ENCODE data around the gene AMH. TPM values are rescaled to one million over a fixed set of nuclear protein-coding genes. Genes with fewer than 3 reads are reported as not detected.

The AMH gene
- total RNA-seq, 1 donor from 2014 or later, result 5.1 TPM

- DNase-seq (ENCODE audit: low spot score), result no peak
Observed at GRCh38 chr19:2221250-2221831, 27.8 kb upstream of the AMH start.

GRCh38 chr19:2221918-2222317, 27.2 kb upstream of the AMH start:
- no peak for DNase-seq (ENCODE audit: low spot score)

DNA sequence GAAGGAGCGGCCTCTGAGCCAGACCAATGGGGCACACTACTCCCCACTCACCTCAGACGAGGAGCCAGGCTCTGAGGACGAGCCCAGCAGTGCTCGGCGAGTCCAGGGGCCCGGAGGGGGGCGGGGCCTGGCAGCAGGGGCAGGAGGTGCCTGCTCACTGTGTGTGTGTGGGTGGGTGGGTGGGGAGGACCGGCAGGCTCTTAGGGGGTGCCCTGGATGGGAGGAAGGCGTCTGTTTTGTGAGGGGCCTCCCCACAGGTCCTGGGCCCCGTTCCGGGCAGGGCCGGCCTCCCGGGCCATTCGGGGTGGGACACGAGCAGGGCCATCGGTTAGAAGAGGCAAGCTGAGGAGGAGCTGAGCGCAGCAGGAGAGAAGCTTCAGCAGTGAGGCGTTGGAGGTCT, 25.7 kb upstream of the AMH start:
- DNase-seq (ENCODE audit: low spot score), result no peak

GRCh38 chr19:2223959-2224358, 25.2 kb upstream of the AMH start:
- DNase-seq (ENCODE audit: low spot score), result no peak

- no peak for DNase-seq (ENCODE audit: low spot score)
Observed at GRCh38 chr19:2224754-2225349, 24.3 kb upstream of the AMH start.

- DNase-seq (ENCODE audit: low spot score), result no peak
Observed at GRCh38 chr19:2225415-2226050, 23.6 kb upstream of the AMH start.

DNA sequence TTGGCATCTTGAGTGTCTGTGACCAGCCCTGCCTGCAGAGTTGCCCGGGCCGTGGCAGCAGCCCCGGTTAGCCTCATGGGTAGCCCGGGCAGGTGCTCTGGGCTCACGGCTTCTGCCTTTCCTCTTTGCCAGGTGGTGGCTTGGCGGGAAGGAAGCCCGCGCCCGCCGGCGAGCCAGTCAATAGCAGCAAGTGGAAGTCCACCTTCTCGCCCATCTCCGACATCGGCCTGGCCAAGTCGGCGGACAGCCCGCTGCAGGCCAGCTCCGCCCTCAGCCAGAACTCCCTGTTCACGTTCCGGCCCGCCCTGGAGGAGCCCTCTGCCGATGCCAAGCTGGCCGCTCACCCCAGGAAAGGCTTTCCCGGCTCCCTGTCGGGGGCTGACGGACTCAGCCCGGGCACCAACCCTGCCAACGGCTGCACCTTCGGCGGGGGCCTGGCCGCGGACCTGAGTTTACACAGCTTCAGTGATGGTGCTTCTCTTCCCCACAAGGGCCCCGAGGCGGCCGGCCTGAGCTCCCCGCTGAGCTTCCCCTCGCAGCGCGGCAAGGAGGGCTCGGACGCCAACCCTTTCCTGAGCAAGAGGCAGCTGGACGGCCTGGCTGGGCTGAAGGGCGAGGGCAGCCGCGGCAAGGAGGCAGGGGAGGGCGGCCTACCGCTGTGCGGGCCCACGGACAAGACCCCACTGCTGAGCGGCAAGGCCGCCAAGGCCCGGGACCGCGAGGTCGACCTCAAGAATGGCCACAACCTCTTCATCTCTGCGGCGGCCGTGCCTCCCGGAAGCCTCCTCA, 22.9 kb upstream of the AMH start:
- DNase-seq (ENCODE audit: low spot score), result no peak

DNA sequence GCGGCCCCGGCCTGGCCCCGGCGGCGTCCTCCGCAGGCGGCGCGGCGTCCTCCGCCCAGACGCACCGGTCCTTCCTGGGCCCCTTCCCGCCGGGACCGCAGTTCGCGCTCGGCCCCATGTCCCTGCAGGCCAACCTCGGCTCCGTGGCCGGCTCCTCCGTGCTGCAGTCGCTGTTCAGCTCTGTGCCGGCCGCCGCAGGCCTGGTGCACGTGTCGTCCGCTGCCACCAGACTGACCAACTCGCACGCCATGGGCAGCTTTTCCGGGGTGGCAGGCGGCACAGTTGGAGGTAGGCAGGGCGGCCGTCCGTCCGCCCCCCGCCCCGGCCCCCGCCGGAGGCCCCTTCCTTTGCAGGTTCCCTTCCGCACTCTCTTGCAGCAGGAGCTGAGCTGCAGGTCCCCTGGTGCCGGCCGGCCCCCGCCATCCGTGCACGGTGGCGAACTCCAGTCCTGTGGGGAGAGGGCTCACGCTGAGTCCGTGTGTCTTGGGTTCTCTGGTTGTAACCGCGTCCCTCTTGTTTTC, 22.2 kb upstream of the AMH start:
- DNase-seq (ENCODE audit: low spot score), result no peak

GRCh38 chr19:2227415-2228156, 21.5 kb upstream of the AMH start:
- no peak for DNase-seq (ENCODE audit: low spot score)

- no peak for DNase-seq (ENCODE audit: low spot score)
Observed at GRCh38 chr19:2228157-2229030, 20.7 kb upstream of the AMH start.

DNA sequence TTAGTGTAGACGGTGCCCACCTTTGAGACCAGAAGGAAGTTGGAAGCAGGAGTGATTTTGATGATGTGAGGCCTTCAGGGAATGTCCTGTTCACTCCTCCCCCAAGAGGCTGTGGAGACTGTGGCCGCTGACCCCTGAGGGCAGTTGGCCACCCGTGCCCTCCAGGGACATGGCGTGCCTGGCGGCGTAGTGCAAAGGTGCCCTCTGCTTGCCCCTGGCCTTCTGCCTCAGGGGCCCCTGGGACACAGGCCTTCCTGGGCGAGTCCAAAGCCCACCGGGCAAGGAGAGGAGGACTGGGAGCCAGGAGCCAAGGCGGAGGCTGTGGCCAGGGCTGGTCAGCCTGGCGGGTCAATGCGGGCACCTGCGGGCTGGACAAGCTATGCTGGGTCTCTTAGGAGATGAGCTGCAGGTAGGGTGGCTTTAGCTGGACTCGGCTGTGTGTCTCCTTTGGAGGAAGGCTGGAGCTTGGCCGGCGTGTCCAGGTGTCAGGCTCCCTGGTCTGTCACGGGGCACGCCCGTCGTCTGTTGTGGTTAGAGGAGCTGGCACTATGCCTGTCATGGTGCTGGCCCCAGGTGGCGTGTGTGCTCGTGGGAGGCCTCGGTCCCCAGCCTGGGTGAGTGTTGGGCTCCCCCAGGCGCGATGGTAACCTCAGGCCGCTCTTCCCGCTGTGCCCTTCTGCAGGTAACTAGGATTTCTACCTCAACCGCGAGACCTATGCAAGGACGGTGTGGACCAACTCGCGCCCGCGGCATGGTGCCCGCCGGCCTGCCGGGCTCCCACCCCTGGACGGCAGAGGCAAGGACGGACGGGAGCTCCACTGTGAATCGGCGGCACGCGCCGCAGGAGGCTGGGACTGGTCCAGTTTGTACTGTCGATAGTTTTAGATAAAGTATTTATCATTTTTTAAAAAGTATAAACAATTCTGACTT, 19.8 kb upstream of the AMH start:
- DNase-seq (ENCODE audit: low spot score), result no peak

DNA sequence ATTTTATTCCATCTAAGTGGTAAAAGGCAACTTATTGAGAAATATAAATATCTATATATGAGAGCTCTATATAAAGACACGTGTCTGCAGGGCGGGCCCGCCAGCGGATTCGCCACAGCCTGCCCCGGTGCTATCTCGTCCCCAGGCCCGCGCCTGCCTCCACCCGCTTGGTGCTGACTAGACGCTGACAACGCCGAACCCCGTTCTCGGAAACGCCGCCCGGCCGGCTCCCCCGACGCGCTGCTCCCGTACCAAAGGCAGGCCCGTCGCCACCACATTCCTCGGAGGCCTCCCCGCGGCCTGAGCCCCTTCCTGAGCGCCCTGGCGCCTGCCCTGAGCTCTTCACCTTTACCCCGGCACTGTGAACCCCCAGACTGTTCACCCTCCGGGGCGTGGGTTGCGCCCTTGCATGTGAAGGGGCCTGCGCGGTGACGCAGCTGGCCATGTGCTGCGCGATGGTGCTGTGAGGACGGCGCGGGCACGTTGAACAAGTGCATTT, 19.0 kb upstream of the AMH start:
- DNase-seq (ENCODE audit: low spot score), result no peak

DNA sequence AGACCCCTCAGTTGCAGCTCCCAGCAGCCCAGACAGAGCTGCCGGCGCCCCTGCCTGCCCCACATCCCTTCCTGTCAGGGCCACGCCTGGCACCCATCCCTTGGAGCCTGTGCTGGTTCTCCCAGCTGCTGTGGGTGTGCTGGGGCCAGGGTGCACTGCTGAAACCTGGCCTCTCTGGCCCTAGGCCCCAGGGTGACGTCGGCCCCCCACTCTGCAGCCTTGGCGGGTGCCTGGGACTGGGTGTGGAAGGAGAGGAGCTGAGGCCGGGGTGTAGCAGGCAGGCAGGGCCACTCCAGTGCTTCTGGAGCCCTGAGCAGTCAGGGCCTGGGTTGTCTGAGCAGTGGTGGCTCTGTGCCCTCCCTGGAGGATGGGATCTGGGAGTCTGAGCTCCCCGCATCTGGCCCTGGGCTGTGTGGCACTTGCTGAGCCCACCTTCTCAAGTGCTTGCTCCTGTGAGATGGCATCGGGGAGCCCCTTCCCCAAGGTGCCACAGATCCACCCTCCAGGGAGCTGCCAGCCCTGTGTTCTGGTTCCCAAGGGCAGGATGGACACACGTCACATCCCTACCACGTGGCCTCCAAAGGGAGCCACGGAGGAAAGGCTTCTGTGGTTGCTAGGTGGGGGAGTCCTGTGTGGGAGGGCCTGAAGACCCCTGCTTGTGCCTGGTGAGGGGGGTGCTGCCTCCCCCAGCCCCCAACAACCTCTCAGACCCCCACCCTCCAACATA, 18.2 kb upstream of the AMH start:
- no peak for DNase-seq (ENCODE audit: low spot score)

GRCh38 chr19:2231621-2232221, 17.4 kb upstream of the AMH start:
- no peak for DNase-seq (ENCODE audit: low spot score)

GRCh38 chr19:2232286-2233151, 16.6 kb upstream of the AMH start:
- DNase-seq (ENCODE audit: low spot score), result no peak

GRCh38 chr19:2233601-2234280, 15.4 kb upstream of the AMH start:
- DNase-seq (ENCODE audit: low spot score), result no peak

DNA sequence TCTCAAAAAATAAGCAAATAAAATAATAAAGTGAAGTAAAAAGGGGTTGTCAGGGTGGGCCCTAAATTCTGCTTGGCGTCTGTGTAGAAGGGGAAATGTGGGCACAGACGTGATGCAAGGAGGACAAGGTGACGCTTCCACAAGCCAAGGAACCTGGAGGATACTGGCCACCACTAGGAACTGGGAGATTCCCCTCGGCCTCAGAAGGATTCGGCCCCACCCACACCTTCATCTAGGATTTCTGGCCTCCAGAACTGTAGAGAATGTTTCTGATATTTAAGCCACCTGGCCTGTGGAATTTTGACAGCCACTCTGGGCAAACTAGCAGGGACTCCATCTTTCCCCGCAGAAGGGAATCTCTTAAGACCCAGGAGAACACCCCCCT, 14.1 kb upstream of the AMH start:
- no peak for DNase-seq (ENCODE audit: low spot score)
